GM12878 (cell line): Measurements from ENCODE around the gene SPRED3. TPM values are rescaled to one million over a fixed set of nuclear protein-coding genes. Genes with fewer than 3 reads are reported as not detected.

Experiments used
- ATAC-seq: fragments of 200-7000 bp; cut with Tn5 transposase; 3 replicates; pipeline ENCODE4 v1.9.1; 2020; ENCODE audit warnings: mild to moderate bottlenecking, moderate library complexity
- BruUV-seq: library from RNA; stranded (reverse); fragments of 400-500 nt; replicated peaks from 2 replicates; lab custom pipeline; 2021; lab: Mats Ljungman, UMichigan
- CTCF ChIA-PET: fragments of 300-600 bp; sonication (Branson Sonifier 250); formaldehyde crosslinking; extraction: SDS; loops from one replicate; lab custom pipeline; 2021; ENCODE audit warnings: inconsistent platforms; lab: Yijun Ruan, JAX
- POLR2A ChIA-PET: fragments of 350-600 bp; formaldehyde crosslinking; extraction: SDS; loops from one replicate; lab custom pipeline; 2021; ENCODE audit warnings: inconsistent platforms; lab: Charles Lee
- RAD21 ChIA-PET: fragments of 300-600 bp; sonication (Branson Sonifier 250); formaldehyde crosslinking; loops from one replicate; lab custom pipeline; 2023; ENCODE audit warnings: antibody characterized with exemption; ENCODE audit not compliant: unreplicated experiment; lab: Charles Lee
- SMC1A ChIA-PET: fragments of 300-600 bp; sonication (Branson Sonifier 250); formaldehyde crosslinking; loops from one replicate; lab custom pipeline; 2023; ENCODE audit not compliant: unreplicated experiment, uncharacterized antibody; lab: Charles Lee
- DNase-seq: peaks from one replicate; pipeline ENCODE4 v3.0.0-alpha.2; 2011; ENCODE audit warnings: low read depth, low spot score
- FAIRE-seq: peaks from 3 replicates; lab custom pipeline; 2011; peaks lifted over from hg19 to GRCh38; lab: Jason Lieb, UNC
- H2AFZ ChIP-seq: 2 replicates; pipeline ENCODE4 v1.6.0; 2011; ENCODE audit warnings: low read depth, low read length, control low read depth; ENCODE audit not compliant: control insufficient read depth
- H3K27ac ChIP-seq: 2 replicates; pipeline ENCODE4 v1.5.1; 2011; ENCODE audit warnings: control low read depth; ENCODE audit not compliant: control insufficient read depth, insufficient read depth
- H3K27me3 ChIP-seq, 2 experiments: replicated peaks in 1 of 2; 2 replicates each; pipeline versions ENCODE4 v1.6.0 to v1.6.1; 2011; ENCODE audit warnings: low read length in 1 of 2; ENCODE audit not compliant: control insufficient read depth in 2 of 2, insufficient read depth in 2 of 2
- H3K36me3 ChIP-seq, 2 experiments: 2 replicates each; pipeline ENCODE4 v1.5.1; 2011; ENCODE audit warnings: low read length in 1 of 2; ENCODE audit not compliant: control insufficient read depth in 2 of 2, insufficient read depth in 2 of 2
- H3K4me1 ChIP-seq: 2 replicates; pipeline ENCODE4 v1.6.1; 2011; ENCODE audit warnings: mild to moderate bottlenecking, low read length, moderate library complexity, mixed read lengths; ENCODE audit not compliant: control insufficient read depth, insufficient read depth
- H3K4me2 ChIP-seq: 2 replicates; pipeline ENCODE4 v1.6.0; 2011; ENCODE audit warnings: control low read depth; ENCODE audit not compliant: control insufficient read depth, insufficient read depth
- H3K4me3 ChIP-seq: fragments of 200-600 bp; sonication (generic); 2 replicates; pipeline ENCODE4 v1.5.1; 2016
- H3K79me2 ChIP-seq: 2 replicates; pipeline ENCODE4 v1.6.0; 2011; ENCODE audit warnings: low read length; ENCODE audit not compliant: control insufficient read depth, insufficient read depth
- H3K9ac ChIP-seq: 2 replicates; pipeline ENCODE4 v1.8.0; 2011; ENCODE audit warnings: low read length, control low read depth, mixed read lengths; ENCODE audit not compliant: control insufficient read depth, insufficient read depth
- H3K9me3 ChIP-seq: replicated peaks from 3 replicates; pipeline ENCODE4 v1.5.1; 2011; ENCODE audit warnings: mild to moderate bottlenecking, low read length; ENCODE audit not compliant: control insufficient read depth, insufficient read depth
- H4K20me1 ChIP-seq: 2 replicates; pipeline ENCODE4 v1.6.0; 2011; ENCODE audit not compliant: control insufficient read depth, insufficient read depth
- KDM1A ChIP-seq: fragments of 200-600 bp; sonication (generic); IDR thresholded peaks from 2 replicates; pipeline ENCODE4 v1.6.1; 2016; ENCODE audit warnings: borderline replicate concordance
- MTA2 ChIP-seq: fragments of 450-650 bp; IDR thresholded peaks from 2 replicates; pipeline ENCODE4 v1.6.1; 2016; ENCODE audit warnings: low read depth, mild to moderate bottlenecking, moderate library complexity
- RELA ChIP-seq: fragments of 450-650 bp; IDR thresholded peaks from 2 replicates; pipeline ENCODE4 v1.8.0; 2014; ENCODE audit warnings: borderline replicate concordance; ENCODE audit not compliant: partially characterized antibody
- WGBS: methylation state at CpG from one replicate; pipeline ENCODE4 v1.1.6; 2016; ENCODE audit warnings: low lambda C conversion rate; ENCODE audit not compliant: insufficient replicate concordance, insufficient coverage; ENCODE audit errors: missing lambda C conversion rate; 5-methylcytosine and 5-hydroxymethylcytosine counted together
- in situ Hi-C: fragments of 300-500 bp; cut with MboI; formaldehyde crosslinking; loops from 9 replicates; pipeline ENCODE4 v1.14.3; 2018; ENCODE audit warnings: mixed read lengths
- intact Hi-C: fragments of 100-400 bp; cut with micrococcal nuclease; formaldehyde crosslinking; loops from one replicate; pipeline ENCODE4 v1.14.2; 2022; ENCODE audit not compliant: unreplicated experiment
- polyA plus RNA-seq, 11 experiments: library from polyadenylated mRNA; depleted of rRNA in 4 of 11; unstranded in 6 of 11; stranded (reverse) in 5 of 11; fragments of >200 nt; fragmentation: Nextera tagmentation in 4 of 11; fragmentation: Illumina TruSeq in 1 of 11; extraction: Ambion mirVana in 4 of 11; extraction: Trizol in 1 of 11; gene quantifications; 1 replicate in 1 of 11; 2 replicates in 10 of 11; pipeline versions ENCODE4 v1.2.1 to v1.2.3, GENCODE V29; 2011 to 2016; ENCODE audit warnings: inconsistent platforms in 2 of 11, missing spikeins in 2 of 11, low read depth in 1 of 11
- total RNA-seq, 4 experiments: library from RNA; depleted of rRNA in 3 of 4; stranded (reverse); fragments of >200 nt in 3 of 4; fragmentation: Illumina TruSeq in 1 of 4; extraction: Trizol in 1 of 4; gene quantifications; 2 replicates each; pipeline versions ENCODE4 v1.2.1 to v1.2.3, GENCODE V29; 2013 to 2021
- TF ChIP-seq, protein P1 (sequence below): fragments of 150-350 bp; IDR thresholded peaks from 2 replicates; pipeline ENCODE4 v1.6.1; 2016; ENCODE audit warnings: low read depth, low read length

Gene SPRED3
- total and polyA plus RNA-seq, 10 of the 15 experiments (the other 5 are each of a cell fraction or from before 2014, with no cell fraction given), result 0.09 to 1.5 (median 0.31) TPM; not detected in 2

DNA sequence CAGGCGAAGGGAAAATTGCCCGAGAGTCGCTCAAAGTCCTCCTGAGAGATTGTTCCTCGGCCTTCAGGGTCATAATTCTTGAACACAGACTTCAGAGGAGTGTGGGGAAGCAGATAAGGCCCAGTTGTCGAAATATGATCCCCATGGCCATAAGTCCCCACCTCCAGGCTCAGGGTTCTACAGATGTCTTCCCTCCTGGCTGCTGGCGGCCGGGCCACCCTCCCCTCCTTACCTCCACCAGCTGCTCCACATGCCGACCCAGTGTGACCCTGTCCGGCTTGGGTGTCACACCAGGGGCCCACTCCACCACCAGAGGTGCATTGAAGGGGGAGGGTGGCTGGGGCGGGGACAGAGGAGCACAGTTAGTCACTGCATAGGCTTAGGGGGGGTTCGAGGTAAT is 24.5 kb downstream of the SPRED3 start:
- in situ Hi-C loops, result loop anchor here (25.0 kb wide), 1 partner anchor 224 kb away; the partner anchor contains the start of gene ACTN4
- Histone ChIP-seq H2AFZ (no peak overlapping the region), H3K36me3 (no peaks in the 10 kb centered on the region), H3K79me2 (no peaks in the 10 kb centered on the region), H3K4me1 (peaks cover 7% of the 10 kb centered on the region), H4K20me1 (no peaks in the 10 kb centered on the region), H3K4me3 (no peak overlapping the region), H3K9me3 (no peaks in the 10 kb centered on the region), H3K9ac (no peak overlapping the region), H3K27ac (no peak overlapping the region), H3K27me3 (no peaks in the 10 kb centered on the region)
- FAIRE-seq (no peak), ATAC-seq (no peak), DNase-seq (no peak)
- intact Hi-C loops, result no loop called here
- CTCF ChIA-PET, result interaction anchor here (0.6 to 1.9 kb wide), 2 partner anchors 10 to 353 kb away, joined by 4 to 7 read pairs; partner anchors contain the start of gene FAM98C
- POLR2A ChIA-PET, result no interaction called here
- SMC1A ChIA-PET, result no interaction called here
- RAD21 ChIA-PET, result interaction anchor here (0.6 to 1.8 kb wide), 2 partner anchors 10 to 14 kb away, joined by 3 to 8 read pairs; partner anchors contain the start of gene FAM98C
- WGBS, result 65% methylated on average over 11 of the region's 11 CpGs
- TF ChIP-seq MTA2 (no peak), RELA (no peak), KDM1A (no peak)
- TF ChIP-seq, protein P1, sequence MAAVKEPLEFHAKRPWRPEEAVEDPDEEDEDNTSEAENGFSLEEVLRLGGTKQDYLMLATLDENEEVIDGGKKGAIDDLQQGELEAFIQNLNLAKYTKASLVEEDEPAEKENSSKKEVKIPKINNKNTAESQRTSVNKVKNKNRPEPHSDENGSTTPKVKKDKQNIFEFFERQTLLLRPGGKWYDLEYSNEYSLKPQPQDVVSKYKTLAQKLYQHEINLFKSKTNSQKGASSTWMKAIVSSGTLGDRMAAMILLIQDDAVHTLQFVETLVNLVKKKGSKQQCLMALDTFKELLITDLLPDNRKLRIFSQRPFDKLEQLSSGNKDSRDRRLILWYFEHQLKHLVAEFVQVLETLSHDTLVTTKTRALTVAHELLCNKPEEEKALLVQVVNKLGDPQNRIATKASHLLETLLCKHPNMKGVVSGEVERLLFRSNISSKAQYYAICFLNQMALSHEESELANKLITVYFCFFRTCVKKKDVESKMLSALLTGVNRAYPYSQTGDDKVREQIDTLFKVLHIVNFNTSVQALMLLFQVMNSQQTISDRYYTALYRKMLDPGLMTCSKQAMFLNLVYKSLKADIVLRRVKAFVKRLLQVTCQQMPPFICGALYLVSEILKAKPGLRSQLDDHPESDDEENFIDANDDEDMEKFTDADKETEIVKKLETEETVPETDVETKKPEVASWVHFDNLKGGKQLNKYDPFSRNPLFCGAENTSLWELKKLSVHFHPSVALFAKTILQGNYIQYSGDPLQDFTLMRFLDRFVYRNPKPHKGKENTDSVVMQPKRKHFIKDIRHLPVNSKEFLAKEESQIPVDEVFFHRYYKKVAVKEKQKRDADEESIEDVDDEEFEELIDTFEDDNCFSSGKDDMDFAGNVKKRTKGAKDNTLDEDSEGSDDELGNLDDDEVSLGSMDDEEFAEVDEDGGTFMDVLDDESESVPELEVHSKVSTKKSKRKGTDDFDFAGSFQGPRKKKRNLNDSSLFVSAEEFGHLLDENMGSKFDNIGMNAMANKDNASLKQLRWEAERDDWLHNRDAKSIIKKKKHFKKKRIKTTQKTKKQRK, result no peak
- TF ChIP-seq, all 136 proteins: peak for 0
- no TSS peak for BruUV-seq
- H3K4me2 ChIP-seq, result no peak overlapping the region
